OCI-LY1 (cell line): ENCODE data around the gene ZFPM1.

ENCODE experiments used
- CTCF ChIP-seq: fragments of 200-600 bp; sonication (generic), shearing (Covaris generic); IDR thresholded peaks from 2 replicates; pipeline ENCODE4 v1.5.1; 2017; ENCODE audit warnings: mild to moderate bottlenecking, antibody characterized with exemption, low read length, moderate library complexity, mixed read lengths
- EZH2 ChIP-seq: fragments of 200-600 bp; sonication (generic), shearing (Covaris generic); IDR thresholded peaks from 2 replicates; pipeline ENCODE4 v1.8.0; 2017; ENCODE audit warnings: borderline replicate concordance, mixed run types, mild to moderate bottlenecking, antibody characterized with exemption, low read length, moderate library complexity, mixed read lengths

GRCh38 chr16:88409296-88410065 lies 43.6 kb upstream of the ZFPM1 start:
- no peak for TF ChIP-seq CTCF
- no peak for TF ChIP-seq EZH2
